ENCODE results near the gene ERCC8. TPM values are rescaled to one million over a fixed set of nuclear protein-coding genes. Genes with fewer than 3 reads are reported as not detected.

ERCC8 gene
- total RNA-seq, 4 donors from 2014 or later: 1.0 to 39.8 (median 6.8) TPM

DNA sequence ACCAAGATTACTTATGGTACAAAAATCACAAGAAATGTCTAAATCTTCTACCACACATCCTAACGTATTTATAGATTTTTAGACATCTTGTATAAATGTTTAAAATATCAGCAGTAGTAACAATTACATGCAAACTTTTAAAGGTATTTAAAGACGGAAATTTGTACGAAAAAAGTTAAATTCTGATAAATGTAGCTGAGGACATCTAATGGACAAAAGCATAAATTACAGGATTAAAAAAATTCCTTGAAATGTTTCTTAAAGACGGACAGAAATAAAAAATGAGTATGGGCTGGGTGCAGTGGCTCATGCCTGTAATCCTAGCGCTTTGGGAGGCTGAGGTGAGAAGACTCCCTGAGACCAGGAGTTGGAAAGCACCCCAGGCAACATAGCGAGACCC, 15.8 kb downstream of the ERCC8 start:
- H3K9me3 ChIP-seq: no peaks in the 10 kb centered on the region
- H3K27me3 ChIP-seq: no peaks in the 10 kb centered on the region
- no peaks in the 10 kb centered on the region for H3K36me3 ChIP-seq
- no peak overlapping the region for H3K4me3 ChIP-seq
- no peak for TF ChIP-seq POLR2A (IDR thresholded peaks at IDR 0.05)
- TF ChIP-seq, protein P1, sequence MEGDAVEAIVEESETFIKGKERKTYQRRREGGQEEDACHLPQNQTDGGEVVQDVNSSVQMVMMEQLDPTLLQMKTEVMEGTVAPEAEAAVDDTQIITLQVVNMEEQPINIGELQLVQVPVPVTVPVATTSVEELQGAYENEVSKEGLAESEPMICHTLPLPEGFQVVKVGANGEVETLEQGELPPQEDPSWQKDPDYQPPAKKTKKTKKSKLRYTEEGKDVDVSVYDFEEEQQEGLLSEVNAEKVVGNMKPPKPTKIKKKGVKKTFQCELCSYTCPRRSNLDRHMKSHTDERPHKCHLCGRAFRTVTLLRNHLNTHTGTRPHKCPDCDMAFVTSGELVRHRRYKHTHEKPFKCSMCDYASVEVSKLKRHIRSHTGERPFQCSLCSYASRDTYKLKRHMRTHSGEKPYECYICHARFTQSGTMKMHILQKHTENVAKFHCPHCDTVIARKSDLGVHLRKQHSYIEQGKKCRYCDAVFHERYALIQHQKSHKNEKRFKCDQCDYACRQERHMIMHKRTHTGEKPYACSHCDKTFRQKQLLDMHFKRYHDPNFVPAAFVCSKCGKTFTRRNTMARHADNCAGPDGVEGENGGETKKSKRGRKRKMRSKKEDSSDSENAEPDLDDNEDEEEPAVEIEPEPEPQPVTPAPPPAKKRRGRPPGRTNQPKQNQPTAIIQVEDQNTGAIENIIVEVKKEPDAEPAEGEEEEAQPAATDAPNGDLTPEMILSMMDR (IDR thresholded peaks at IDR 0.05): no peak
- intact Hi-C loops (cut with DNase I; ENCODE audit: low total_unique reads): no loop called here
- DNase-seq: no peak
- H3K27ac ChIP-seq: no peak overlapping the region
- H3K4me1 ChIP-seq: no peaks in the 10 kb centered on the region

GRCh38 chr5:60927450-60927849, 17.4 kb downstream of the ERCC8 start:
- H3K27ac ChIP-seq: no peak overlapping the region
- H3K4me3 ChIP-seq: no peak overlapping the region
- TF ChIP-seq, protein P1 (IDR thresholded peaks at IDR 0.05): no peak
- no peak for TF ChIP-seq POLR2A (IDR thresholded peaks at IDR 0.05)
- intact Hi-C loops (cut with DNase I; ENCODE audit: low total_unique reads): no loop called here
- no peaks in the 10 kb centered on the region for H3K27me3 ChIP-seq
- DNase-seq: no peak
- H3K9me3 ChIP-seq: no peaks in the 10 kb centered on the region
- H3K4me1 ChIP-seq: no peaks in the 10 kb centered on the region
- no peaks in the 10 kb centered on the region for H3K36me3 ChIP-seq

- H3K36me3 ChIP-seq: no peaks in the 10 kb centered on the region
These were observed 26.4 kb downstream of the ERCC8 start for GRCh38 chr5:60918466-60918865.

DNA sequence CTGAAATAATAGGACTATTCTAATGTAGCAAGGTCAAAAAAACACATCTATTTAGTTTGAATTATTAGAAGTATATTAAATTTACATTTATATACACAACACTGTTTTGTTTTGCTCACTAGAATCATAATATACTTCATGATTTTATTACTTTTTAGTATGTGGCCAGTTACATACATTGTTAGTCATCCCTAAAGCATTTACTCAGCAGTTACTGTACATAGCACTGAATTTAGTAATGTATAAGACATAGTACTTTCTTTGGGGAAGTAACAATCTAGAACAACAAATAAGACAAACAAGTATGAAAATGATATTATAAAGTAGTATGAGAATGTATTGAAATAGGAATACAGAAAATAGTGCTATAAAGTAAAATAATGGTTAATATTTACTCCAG, 28.2 kb downstream of the ERCC8 start:
- no peaks in the 10 kb centered on the region for H3K9me3 ChIP-seq
- H3K4me1 ChIP-seq: no peaks in the 10 kb centered on the region
- TF ChIP-seq POLR2A (IDR thresholded peaks at IDR 0.05): no peak
- TF ChIP-seq, protein P1 (IDR thresholded peaks at IDR 0.05): no peak
- H3K27ac ChIP-seq: no peak overlapping the region
- intact Hi-C loops (cut with DNase I; ENCODE audit: low total_unique reads): no loop called here
- no peak for DNase-seq
- H3K27me3 ChIP-seq: no peaks in the 10 kb centered on the region
- no peaks in the 10 kb centered on the region for H3K36me3 ChIP-seq
- no peak overlapping the region for H3K4me3 ChIP-seq

More at GRCh38 chr5:60918466-60918865, 26.4 kb downstream of the ERCC8 start:
- no peak for DNase-seq
- intact Hi-C loops (cut with DNase I; ENCODE audit: low total_unique reads): no loop called here
- H3K4me1 ChIP-seq: no peaks in the 10 kb centered on the region
- no peak overlapping the region for H3K4me3 ChIP-seq
- TF ChIP-seq POLR2A (IDR thresholded peaks at IDR 0.05): no peak
- TF ChIP-seq, protein P1 (IDR thresholded peaks at IDR 0.05): no peak
- no peaks in the 10 kb centered on the region for H3K27me3 ChIP-seq
- no peaks in the 10 kb centered on the region for H3K9me3 ChIP-seq
- no peak overlapping the region for H3K27ac ChIP-seq

- intact Hi-C loops (cut with DNase I; ENCODE audit: low total_unique reads): no loop called here
- no peaks in the 10 kb centered on the region for H3K4me1 ChIP-seq
- no peak for DNase-seq
- no peaks in the 10 kb centered on the region for H3K36me3 ChIP-seq
- H3K9me3 ChIP-seq: no peaks in the 10 kb centered on the region
- no peak overlapping the region for H3K4me3 ChIP-seq
- no peaks in the 10 kb centered on the region for H3K27me3 ChIP-seq
- no peak overlapping the region for H3K27ac ChIP-seq
- TF ChIP-seq, protein P1 (IDR thresholded peaks at IDR 0.05): no peak
- TF ChIP-seq POLR2A (IDR thresholded peaks at IDR 0.05): no peak
These were observed 41.5 kb downstream of the ERCC8 start for GRCh38 chr5:60903356-60903755.

Measured in uterus (tissue), 4 donors.